Transverse colon (tissue), 4 donors: ENCODE results near the gene ZNF814. TPM values are rescaled to one million over a fixed set of nuclear protein-coding genes. Genes with fewer than 3 reads are reported as not detected.
"Not testable (repeated sequence)": the region's sequence is repeated elsewhere in the genome, so short reads cannot be mapped to it uniquely, and the experiment has no call there.

Experiments
- DNase-seq: peaks from one replicate; pipeline ENCODE4 v3.0.0-alpha.2; 2019
- H3K27ac ChIP-seq, 4 donors: fragments of 200-600 bp; sonication (generic); 2 replicates each; pipeline ENCODE4 v1.5.1; 2016 to 2018; ENCODE audit warnings: inconsistent platforms in 4 of 4
- H3K27me3 ChIP-seq: fragments of 200-600 bp; sonication (generic); 2 replicates; pipeline ENCODE4 v1.5.1; 2017; ENCODE audit warnings: inconsistent platforms
- H3K36me3 ChIP-seq, 4 donors: fragments of 200-600 bp; sonication (generic); 2 replicates each; pipeline ENCODE4 v1.5.1; 2017 to 2019; ENCODE audit warnings: inconsistent platforms in 4 of 4
- H3K4me1 ChIP-seq, 4 donors: fragments of 200-600 bp; sonication (generic); 2 replicates each; pipeline ENCODE4 v1.5.1; 2017 to 2020; ENCODE audit warnings: inconsistent platforms in 4 of 4
- H3K4me3 ChIP-seq, 4 donors: fragments of 200-600 bp; sonication (generic); 1 replicate in 1 of 4; 2 replicates in 3 of 4; pipeline versions ENCODE4 v1.5.1 to v1.6.1; 2017 to 2019; ENCODE audit warnings: inconsistent platforms in 4 of 4
- H3K9me3 ChIP-seq, 2 donors: fragments of 200-600 bp; sonication (generic); 2 replicates each; pipeline ENCODE4 v1.5.1; 2017 to 2019; ENCODE audit warnings: inconsistent platforms in 2 of 2
- CTCF ChIP-seq, 5 experiments: fragments of 200-600 bp in 3 of 5; fragments of 450-650 bp in 2 of 5; sonication (generic) in 3 of 5; IDR thresholded peaks; 1 replicate in 2 of 5; 2 replicates in 3 of 5; pipeline ENCODE4 v1.5.1; 2016 to 2017; ENCODE audit warnings: antibody characterized with exemption in 5 of 5, inconsistent platforms in 3 of 5, mild to moderate bottlenecking in 2 of 5, moderate library complexity in 1 of 5
- EP300 ChIP-seq: sonication (generic); formaldehyde crosslinking; IDR thresholded peaks from one replicate; pipeline ENCODE4 v1.6.1; 2017; ENCODE audit warnings: antibody characterized with exemption, low read depth
- POLR2A ChIP-seq: fragments of 450-650 bp; IDR thresholded peaks from one replicate; pipeline ENCODE4 v1.6.1; 2016; ENCODE audit warnings: antibody characterized with exemption, mild to moderate bottlenecking, moderate library complexity
- POLR2AphosphoS5 ChIP-seq, 3 donors: sonication (generic); formaldehyde crosslinking; IDR thresholded peaks; one replicate each; pipeline ENCODE4 v1.6.1; 2016; ENCODE audit warnings: antibody characterized with exemption in 3 of 3
- WGBS, 2 donors: methylation state at CpG; one replicate each; pipeline ENCODE4 v1.1.5; 2018; ENCODE audit warnings: low coverage in 1 of 2; 5-methylcytosine and 5-hydroxymethylcytosine counted together
- in situ Hi-C, 4 donors: fragments of 200-750 bp; cut with MboI; loops; one replicate each; pipeline versions ENCODE4 v1.15.0 to v1.15.1; 2017; ENCODE audit warnings: low sequenced_read_pairs in 3 of 4, low pct_ligation_motif_present in 1 of 4, low pct_unique_long_range_greater_than_20kb in 1 of 4
- intact Hi-C: fragments of 100-400 bp; cut with DNase I; formaldehyde crosslinking; loops from one replicate; pipeline ENCODE4 v1.15.1; 2023; ENCODE audit warnings: low total_unique reads
- total RNA-seq, 4 donors: library from RNA; depleted of rRNA; stranded (reverse); fragments of >200 nt; gene quantifications; one replicate each; pipeline ENCODE4 v1.1.0, GENCODE V29; 2016

ZNF814 gene
- total RNA-seq, 4 donors from 2014 or later: 11.5 to 25.1 (median 19.7) TPM

- no peak for TF ChIP-seq CTCF (IDR thresholded peaks at IDR 0.05)
- TF ChIP-seq POLR2A: no peak
- no peak for TF ChIP-seq EP300
- no peak for TF ChIP-seq POLR2AphosphoS5 (IDR thresholded peaks at IDR 0.05)
- 90 to 92% methylated on average over 1 to 2 of the region's 2 CpGs for WGBS, 2 donors
- Histone ChIP-seq H3K36me3 (peaks cover 0 to 58% (median 29%) of the 10 kb centered on the region in 4 donors), H3K27me3 (no peaks in the 10 kb centered on the region), H3K27ac (no peak overlapping the region), H3K4me3 (no peak overlapping the region), H3K4me1 (no peaks in the 10 kb centered on the region), H3K9me3 (peaks cover 61 to 91% of the 10 kb centered on the region in 2 donors)
- intact Hi-C loops (no loop called here), in situ Hi-C loops (no loop called here)
- DNase-seq: no peak
These were observed 18.6 kb downstream of the ZNF814 start for GRCh38 chr19:57870225-57870624.

GRCh38 chr19:57869655-57870054, 19.2 kb downstream of the ZNF814 start:
- DNase-seq, H3K4me3 ChIP-seq, H3K4me1 ChIP-seq, H3K27me3 ChIP-seq, in situ Hi-C loops, H3K27ac ChIP-seq, intact Hi-C loops: not testable (repeated sequence)
- peaks cover 0 to 63% (median 31%) of the 10 kb centered on the region in 4 donors for H3K36me3 ChIP-seq
- peaks cover 65 to 90% of the 10 kb centered on the region in 2 donors for H3K9me3 ChIP-seq
- 93 to 100% methylated on average over 5 to 6 of the region's 6 CpGs for WGBS, 2 donors

DNA sequence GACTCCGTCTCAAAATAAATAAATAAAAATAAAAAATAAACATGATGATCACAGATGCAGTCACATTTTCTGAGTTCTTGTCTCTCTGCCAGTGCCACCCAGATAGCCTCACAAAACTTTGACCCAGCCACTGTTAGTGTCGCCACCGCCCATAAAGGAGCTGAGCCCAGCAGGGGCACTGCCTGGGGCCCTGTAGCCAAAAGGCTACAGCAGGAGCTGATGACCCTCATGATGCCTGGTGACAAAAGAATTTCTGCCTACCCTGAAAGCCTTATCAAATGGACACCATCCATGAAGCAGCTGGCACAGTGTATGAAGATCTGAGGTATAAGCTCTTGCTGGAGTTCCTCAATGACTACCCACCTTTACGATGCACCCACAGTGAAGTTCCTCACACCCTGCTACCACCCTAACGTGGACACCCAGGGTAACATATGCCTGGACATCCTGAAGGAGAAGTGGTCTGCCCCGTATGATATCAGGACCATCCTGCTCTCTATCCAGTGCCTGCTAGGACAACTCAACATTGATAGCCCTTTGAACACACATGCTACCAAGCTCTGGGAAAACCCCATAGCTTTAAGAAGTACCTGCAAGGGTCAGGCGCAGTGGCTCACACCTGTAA, 20.9 kb downstream of the ZNF814 start:
- no peak for DNase-seq
- 93 to 100% methylated on average over 1 to 7 of the region's 7 CpGs for WGBS, 2 donors
- in situ Hi-C loops: no loop called here
- no peak for TF ChIP-seq EP300
- TF ChIP-seq CTCF (IDR thresholded peaks at IDR 0.05): no peak
- TF ChIP-seq POLR2AphosphoS5 (IDR thresholded peaks at IDR 0.05): no peak
- no peak for TF ChIP-seq POLR2A
- Histone ChIP-seq H3K36me3 (peaks cover 0 to 65% (median 32%) of the 10 kb centered on the region in 4 donors), H3K27ac (no peak overlapping the region), H3K4me1 (no peaks in the 10 kb centered on the region), H3K4me3 (no peak overlapping the region), H3K27me3 (no peaks in the 10 kb centered on the region), H3K9me3 (peaks cover 59 to 82% of the 10 kb centered on the region in 2 donors)
- intact Hi-C loops: no loop called here

DNA sequence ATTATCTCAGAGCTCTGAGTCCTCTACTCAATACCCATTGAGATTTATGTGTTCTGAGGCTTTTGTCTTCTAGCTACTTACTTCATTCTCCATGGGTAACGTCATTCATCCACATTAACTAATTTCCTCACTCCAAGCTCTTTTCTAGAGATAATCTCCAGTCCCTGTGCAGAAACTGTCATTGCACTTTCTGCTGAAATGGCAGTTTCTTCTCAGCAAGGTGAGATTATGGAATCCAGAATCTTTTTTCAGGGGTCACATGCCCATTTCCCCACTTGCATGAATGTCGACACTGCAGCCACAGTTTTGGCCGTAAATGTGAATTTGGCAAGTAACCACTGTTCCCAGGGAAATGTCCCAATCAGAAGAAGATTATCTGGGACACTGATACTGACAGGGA, 26.5 kb downstream of the ZNF814 start:
- intact Hi-C loops, in situ Hi-C loops, DNase-seq, H3K4me3 ChIP-seq, H3K4me1 ChIP-seq, H3K27ac ChIP-seq, H3K27me3 ChIP-seq: not testable (repeated sequence)
- H3K9me3 ChIP-seq: peaks cover 27 to 58% of the 10 kb centered on the region in 2 donors
- peaks cover 0 to 94% (median 44%) of the 10 kb centered on the region in 4 donors for H3K36me3 ChIP-seq
- 99 to 100% methylated on average over 2 to 3 of the region's 3 CpGs for WGBS, 2 donors

GRCh38 chr19:57854117-57854516, 34.7 kb downstream of the ZNF814 start:
- intact Hi-C loops, H3K4me3 ChIP-seq, H3K27me3 ChIP-seq, H3K27ac ChIP-seq, DNase-seq, H3K9me3 ChIP-seq, in situ Hi-C loops: not testable (repeated sequence)
- Histone ChIP-seq H3K4me1 (peaks cover 0 to 17% (median 16%) of the 10 kb centered on the region in 4 donors), H3K36me3 (peaks cover 0 to 46% (median 17%) of the 10 kb centered on the region in 4 donors)
- WGBS, 2 donors: 90 to 100% methylated on average over 1 to 2 of the region's 2 CpGs

DNA sequence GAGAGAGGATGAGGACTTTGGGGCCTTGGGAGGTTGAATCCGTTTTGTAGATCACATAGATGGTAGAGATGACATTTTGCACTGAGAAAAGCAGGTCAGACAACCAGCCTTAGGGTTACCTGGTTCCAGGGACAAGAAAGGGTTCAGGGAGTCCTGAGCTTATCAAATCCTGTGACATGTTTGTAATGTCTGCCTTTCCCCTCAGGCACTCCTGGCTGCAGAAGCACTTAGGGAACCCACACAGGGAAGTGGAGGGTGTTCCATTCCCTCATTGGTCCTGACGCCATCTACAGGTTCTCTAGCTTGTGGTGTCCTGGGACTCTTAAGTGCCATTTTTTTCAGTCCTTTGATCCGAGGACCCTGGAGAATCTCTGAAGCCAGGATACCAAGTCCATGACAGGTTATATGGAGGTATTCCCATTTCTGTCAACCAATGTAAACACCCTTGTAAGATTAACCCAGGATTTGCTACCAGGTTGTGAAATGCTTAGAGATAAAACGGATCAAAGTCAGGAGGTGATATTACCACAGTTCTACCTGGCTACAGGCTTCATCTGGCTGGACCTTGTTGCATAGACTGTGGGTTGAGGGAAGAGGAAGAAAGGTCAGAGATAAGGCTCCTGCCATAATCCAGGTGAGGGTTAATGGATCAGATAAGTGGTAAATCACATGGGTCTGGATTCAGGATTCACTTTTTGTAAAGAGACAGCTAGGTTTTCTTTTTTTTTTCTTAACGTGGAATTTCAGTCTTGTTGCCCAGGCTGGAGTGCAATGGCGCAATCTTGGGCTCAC, 36.8 kb downstream of the ZNF814 start:
- DNase-seq, H3K27me3 ChIP-seq, H3K9me3 ChIP-seq, H3K4me3 ChIP-seq, intact Hi-C loops, in situ Hi-C loops: not testable (repeated sequence)
- Histone ChIP-seq H3K4me1 (peaks cover 0 to 17% (median 16%) of the 10 kb centered on the region in 4 donors), H3K27ac (peak overlapping the region in 3 of 4 donors; percentile 86 to 88 (median 87)), H3K36me3 (peaks cover 0 to 30% (median 9%) of the 10 kb centered on the region in 4 donors)
- 84 to 100% methylated on average over 1 to 4 of the region's 6 CpGs for WGBS, 2 donors
